Memory B cell (primary cell): Measurements from ENCODE around the gene AJAP1.

ENCODE experiments used
- ATAC-seq: fragments of 150-1000 bp; cut with Tn5 transposase; 2 replicates; pipeline ENCODE4 v1.10.0; 2021; ENCODE audit warnings: low read depth, mild to moderate bottlenecking, moderate library complexity
- DNase-seq, 2 donors: peaks; one replicate each; pipeline ENCODE4 v3.0.0; 2022; ENCODE audit warnings: low spot score in 2 of 2
- H3K27ac Mint-ChIP-seq: one replicate; pipeline ENCODE4 v1.8.0; 2022; ENCODE audit warnings: mild to moderate bottlenecking, moderate library complexity, mixed read lengths
- H3K27me3 Mint-ChIP-seq: one replicate; pipeline ENCODE4 v1.8.0; 2022; ENCODE audit warnings: mixed read lengths
- H3K36me3 Mint-ChIP-seq: one replicate; pipeline ENCODE4 v1.8.0; 2022; ENCODE audit warnings: mild to moderate bottlenecking, mixed read lengths
- H3K4me1 Mint-ChIP-seq: one replicate; pipeline ENCODE4 v1.8.0; 2022; ENCODE audit warnings: mixed read lengths
- H3K4me3 Mint-ChIP-seq: one replicate; pipeline ENCODE4 v1.8.0; 2022; ENCODE audit warnings: mild to moderate bottlenecking, moderate library complexity, mixed read lengths
- H3K9me3 Mint-ChIP-seq: one replicate; pipeline ENCODE4 v1.8.0; 2022; ENCODE audit warnings: mixed read lengths

Gene AJAP1

DNA sequence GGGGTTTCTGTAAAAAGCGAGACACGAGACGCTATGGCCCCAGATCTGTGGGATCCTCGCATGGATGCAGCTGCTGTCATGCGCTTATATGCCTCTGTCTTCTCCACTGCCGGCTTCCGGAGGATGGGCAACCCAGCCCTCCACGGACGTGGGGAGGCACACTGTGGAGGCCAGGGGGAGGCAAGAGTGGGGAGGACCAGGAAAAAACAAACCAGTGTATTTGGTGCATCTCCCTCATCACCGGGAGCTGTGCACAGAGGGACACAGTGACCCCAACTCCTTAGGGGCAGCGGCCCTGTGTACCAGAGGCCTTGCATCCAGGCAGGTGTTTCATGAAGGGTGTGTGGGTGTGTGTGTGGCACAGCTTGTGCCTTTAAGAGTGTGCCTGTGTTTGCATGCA lies 95.0 kb downstream of the AJAP1 start:
- peaks cover 2% of the 10 kb centered on the region for H3K4me1 Mint-ChIP-seq
- DNase-seq (no peak), ATAC-seq (no peak)
- H3K27me3 Mint-ChIP-seq: peaks cover 11% of the 10 kb centered on the region
- H3K27ac Mint-ChIP-seq: no peak overlapping the region
- peaks cover 2% of the 10 kb centered on the region for H3K36me3 Mint-ChIP-seq
- peaks cover 2% of the 10 kb centered on the region for H3K9me3 Mint-ChIP-seq
- no peak overlapping the region for H3K4me3 Mint-ChIP-seq

- Mint-ChIP-seq H3K9me3 (peaks cover 2% of the 10 kb centered on the region), H3K36me3 (peaks cover 2% of the 10 kb centered on the region), H3K27ac (no peak overlapping the region), H3K27me3 (peaks cover 11% of the 10 kb centered on the region), H3K4me1 (no peaks in the 10 kb centered on the region), H3K4me3 (no peak overlapping the region)
- ATAC-seq: no peak
- no peak for DNase-seq
Observed at GRCh38 chr1:4750177-4750576, 95.8 kb downstream of the AJAP1 start.

DNA sequence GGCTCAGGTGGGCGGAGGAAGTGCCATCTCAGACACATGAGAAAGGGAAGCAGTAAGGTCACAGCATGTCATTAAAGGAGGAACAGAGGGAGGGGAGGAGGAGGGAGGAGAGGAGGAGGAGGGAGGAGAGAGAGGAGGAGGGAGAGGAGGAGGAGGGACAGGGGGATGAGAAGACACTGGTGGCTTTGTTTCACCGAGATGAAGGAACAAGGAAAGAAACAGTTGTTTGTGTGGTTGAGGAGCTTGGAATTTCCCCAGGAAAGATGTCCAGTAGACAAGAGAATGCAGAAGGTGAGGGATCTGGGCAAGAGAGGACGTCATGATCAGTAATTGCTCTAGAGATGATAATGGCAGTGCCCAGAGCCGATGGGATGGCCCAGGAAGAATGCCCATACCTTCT lies 97.7 kb downstream of the AJAP1 start:
- H3K27ac Mint-ChIP-seq: no peak overlapping the region

GRCh38 chr1:4754816-4755215 lies 100.4 kb downstream of the AJAP1 start:
- Mint-ChIP-seq H3K27ac (no peak overlapping the region), H3K4me3 (no peak overlapping the region), H3K4me1 (no peaks in the 10 kb centered on the region), H3K27me3 (peaks cover 5% of the 10 kb centered on the region), H3K9me3 (peaks cover 6% of the 10 kb centered on the region), H3K36me3 (peaks cover 3% of the 10 kb centered on the region)
- ATAC-seq: no peak
- DNase-seq: no peak

More for the DNA sequence above, 97.7 kb downstream of the AJAP1 start:
- Mint-ChIP-seq H3K27me3 (peaks cover 13% of the 10 kb centered on the region), H3K4me3 (no peak overlapping the region), H3K36me3 (peaks cover 2% of the 10 kb centered on the region), H3K9me3 (peaks cover 2% of the 10 kb centered on the region), H3K4me1 (no peaks in the 10 kb centered on the region)
- no peak for ATAC-seq
- no peak for DNase-seq

DNA sequence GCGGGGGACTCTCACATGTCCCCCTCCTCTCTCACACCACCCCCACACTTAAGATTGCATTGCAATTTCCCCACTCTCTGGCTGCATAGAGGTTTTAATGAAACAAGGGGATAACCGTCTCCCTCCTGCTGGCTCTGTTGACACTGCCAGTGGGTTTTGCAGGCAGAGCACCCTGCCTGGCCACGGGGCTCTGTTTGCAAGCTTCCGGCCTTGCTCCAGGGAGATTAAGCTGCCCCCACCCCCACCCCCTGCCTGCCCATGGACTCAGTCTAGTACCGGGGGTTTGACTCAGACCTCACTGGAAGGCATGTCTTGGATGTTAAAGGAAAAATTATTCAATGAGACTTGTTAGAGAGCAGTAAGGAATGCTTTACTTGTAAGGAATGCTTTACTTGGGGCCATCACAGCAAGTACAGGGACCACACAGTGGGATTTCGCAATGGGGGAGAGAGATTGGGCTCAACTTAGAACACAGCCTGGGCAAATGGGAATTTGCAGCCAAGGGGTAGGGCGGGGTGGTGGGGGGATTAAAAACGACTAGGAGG lies 101.0 kb downstream of the AJAP1 start:
- peaks cover 5% of the 10 kb centered on the region for H3K27me3 Mint-ChIP-seq
- H3K9me3 Mint-ChIP-seq: peaks cover 6% of the 10 kb centered on the region
- peaks cover 3% of the 10 kb centered on the region for H3K36me3 Mint-ChIP-seq
- no peak overlapping the region for H3K27ac Mint-ChIP-seq
- H3K4me3 Mint-ChIP-seq: no peak overlapping the region
- H3K4me1 Mint-ChIP-seq: no peaks in the 10 kb centered on the region
- ATAC-seq: no peak
- no peak for DNase-seq

DNA sequence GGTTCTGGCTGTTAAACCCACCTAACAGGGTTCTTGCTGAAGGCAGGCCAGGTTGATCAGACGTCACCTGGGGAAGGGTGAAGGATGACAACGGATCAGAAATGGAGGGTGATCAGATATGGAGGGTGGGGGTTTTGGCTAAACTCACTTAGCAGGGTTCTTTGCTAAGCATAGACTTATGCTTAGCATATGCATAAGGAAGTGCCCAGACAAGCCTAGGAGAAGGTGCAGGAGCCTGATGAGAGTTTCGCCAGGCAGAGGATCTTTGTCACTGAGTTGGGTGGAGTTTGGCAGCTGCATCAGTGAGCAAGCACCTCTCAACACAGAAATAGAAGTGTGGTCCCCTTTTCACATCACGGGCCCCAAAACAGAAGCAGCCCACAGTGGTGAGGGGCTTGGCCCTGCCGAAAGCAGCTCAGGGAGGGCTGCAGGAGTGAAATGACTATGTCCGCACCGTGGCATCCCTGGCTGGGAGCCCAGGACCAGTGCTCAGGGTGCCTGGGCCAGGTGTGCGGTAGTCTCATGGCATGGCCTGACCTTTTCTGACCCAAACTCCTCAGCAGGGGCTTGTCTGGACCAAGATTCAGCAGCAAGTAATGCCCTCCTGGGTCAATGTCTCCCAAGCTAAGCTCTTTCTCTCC lies 101.6 kb downstream of the AJAP1 start:
- DNase-seq: no peak
- Mint-ChIP-seq H3K4me3 (no peak overlapping the region), H3K36me3 (peaks cover 3% of the 10 kb centered on the region), H3K27ac (no peak overlapping the region), H3K4me1 (no peaks in the 10 kb centered on the region), H3K27me3 (peaks cover 5% of the 10 kb centered on the region), H3K9me3 (peaks cover 6% of the 10 kb centered on the region)
- no peak for ATAC-seq

DNA sequence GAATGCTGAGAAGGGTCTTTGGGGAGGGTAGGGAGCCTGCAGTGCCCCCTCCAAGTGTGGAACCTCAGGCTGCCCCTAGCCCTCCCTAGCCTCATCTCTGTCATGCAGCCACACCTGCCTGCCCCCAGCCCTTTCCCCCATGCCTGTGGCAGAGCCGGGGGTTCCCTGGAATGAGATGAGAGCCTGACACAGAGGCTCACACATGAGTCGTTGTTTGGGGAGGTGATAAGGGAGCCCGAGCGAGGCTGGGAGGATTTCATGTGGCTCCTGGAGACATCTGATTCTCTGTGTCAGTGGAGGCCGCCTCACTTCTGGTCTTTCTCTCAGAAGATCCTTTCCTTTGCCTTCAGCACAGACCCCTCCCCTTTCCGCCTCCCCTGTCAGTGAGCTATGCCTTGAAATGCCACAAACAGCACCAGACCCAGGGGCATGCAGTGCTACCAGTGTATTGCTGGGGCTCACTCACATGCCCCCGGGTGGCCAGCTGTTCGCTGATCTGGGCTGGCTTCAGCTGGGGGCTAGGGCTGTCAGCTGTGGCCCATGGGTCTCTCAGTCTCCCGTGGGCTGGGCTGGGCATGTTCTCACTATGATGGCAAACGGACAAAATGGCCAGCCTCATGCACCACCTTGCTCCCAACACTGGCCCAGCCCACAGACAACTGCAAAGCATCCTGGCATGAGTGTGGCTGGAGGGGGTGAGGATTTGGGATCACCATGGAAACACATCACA lies 102.6 kb downstream of the AJAP1 start:
- no peak for ATAC-seq
- Mint-ChIP-seq H3K27ac (no peak overlapping the region), H3K4me3 (no peak overlapping the region), H3K27me3 (peaks cover 5% of the 10 kb centered on the region), H3K9me3 (peaks cover 6% of the 10 kb centered on the region), H3K36me3 (peaks cover 3% of the 10 kb centered on the region), H3K4me1 (no peaks in the 10 kb centered on the region)
- no peak for DNase-seq

DNA sequence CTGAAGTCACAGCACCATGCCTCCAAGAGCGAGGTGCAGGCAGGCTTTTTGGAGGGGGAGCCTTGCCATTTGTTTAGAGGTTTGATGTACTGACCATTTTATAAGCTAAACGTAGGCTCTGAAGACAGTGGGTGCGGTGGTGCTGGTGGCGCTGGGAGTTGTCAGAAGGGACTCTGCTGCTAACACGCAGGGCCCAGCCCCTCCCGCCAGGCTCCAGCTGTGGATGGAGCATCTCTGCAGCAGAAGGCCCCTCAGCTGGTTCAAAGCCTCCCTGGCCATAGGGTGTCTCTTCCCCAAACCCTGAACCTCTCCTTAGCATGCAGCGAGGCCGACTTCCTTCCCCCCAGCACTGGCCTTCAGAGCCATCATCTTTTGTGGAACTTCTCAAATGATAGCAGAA lies 105.3 kb downstream of the AJAP1 start:
- no peaks in the 10 kb centered on the region for H3K4me1 Mint-ChIP-seq
- no peak overlapping the region for H3K27ac Mint-ChIP-seq
- ATAC-seq (no peak), DNase-seq (no peak)
- peaks cover 2% of the 10 kb centered on the region for H3K36me3 Mint-ChIP-seq
- no peak overlapping the region for H3K4me3 Mint-ChIP-seq
- peaks cover 7% of the 10 kb centered on the region for H3K27me3 Mint-ChIP-seq
- peaks cover 4% of the 10 kb centered on the region for H3K9me3 Mint-ChIP-seq

- no peak for ATAC-seq
- Mint-ChIP-seq H3K36me3 (peaks cover 2% of the 10 kb centered on the region), H3K27me3 (peaks cover 7% of the 10 kb centered on the region), H3K9me3 (peaks cover 4% of the 10 kb centered on the region), H3K4me3 (no peak overlapping the region), H3K4me1 (no peaks in the 10 kb centered on the region), H3K27ac (no peak overlapping the region)
- no peak for DNase-seq
Observed at GRCh38 chr1:4760088-4760487, 105.7 kb downstream of the AJAP1 start.

GRCh38 chr1:4761324-4761723 lies 106.9 kb downstream of the AJAP1 start:
- peaks cover 6% of the 10 kb centered on the region for H3K27me3 Mint-ChIP-seq
- peaks cover 2% of the 10 kb centered on the region for H3K36me3 Mint-ChIP-seq
- H3K27ac Mint-ChIP-seq: no peak overlapping the region
- DNase-seq (no peak), ATAC-seq (no peak)
- H3K4me1 Mint-ChIP-seq: no peaks in the 10 kb centered on the region
- H3K4me3 Mint-ChIP-seq: no peak overlapping the region
- H3K9me3 Mint-ChIP-seq: peaks cover 4% of the 10 kb centered on the region

GRCh38 chr1:4762146-4762545 lies 107.7 kb downstream of the AJAP1 start:
- H3K4me1 Mint-ChIP-seq: no peaks in the 10 kb centered on the region
- ATAC-seq: no peak
- peaks cover 4% of the 10 kb centered on the region for H3K9me3 Mint-ChIP-seq
- peaks cover 6% of the 10 kb centered on the region for H3K27me3 Mint-ChIP-seq
- H3K36me3 Mint-ChIP-seq: peaks cover 2% of the 10 kb centered on the region
- H3K27ac Mint-ChIP-seq: no peak overlapping the region
- DNase-seq: no peak
- H3K4me3 Mint-ChIP-seq: no peak overlapping the region

- no peak overlapping the region for H3K4me3 Mint-ChIP-seq
Observed at GRCh38 chr1:4767308-4767707, 112.9 kb downstream of the AJAP1 start.

DNA sequence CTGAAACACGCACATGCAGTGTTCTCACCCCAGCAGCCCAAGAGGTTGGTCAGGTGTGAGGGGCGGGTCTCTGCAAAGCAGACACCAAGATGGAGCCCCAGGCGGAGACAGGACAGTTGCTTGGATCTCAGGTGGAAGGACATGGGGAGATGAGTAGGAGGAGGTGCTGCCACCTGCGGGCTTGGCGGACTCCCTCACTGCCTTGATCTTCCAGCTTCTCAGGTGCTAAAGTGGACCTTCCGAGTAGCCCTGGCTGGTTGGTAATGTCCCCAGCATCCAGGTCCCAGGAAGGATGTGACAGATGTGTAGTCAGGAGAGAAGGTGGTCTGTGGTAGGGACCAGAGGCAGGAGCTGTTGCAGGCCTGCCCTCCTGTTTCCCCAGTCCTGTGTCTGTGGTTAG lies 114.1 kb downstream of the AJAP1 start:
- no peaks in the 10 kb centered on the region for H3K4me1 Mint-ChIP-seq
- DNase-seq: no peak
- no peak for ATAC-seq
- peaks cover 3% of the 10 kb centered on the region for H3K27me3 Mint-ChIP-seq
- no peak overlapping the region for H3K27ac Mint-ChIP-seq
- no peaks in the 10 kb centered on the region for H3K36me3 Mint-ChIP-seq
- no peaks in the 10 kb centered on the region for H3K9me3 Mint-ChIP-seq
- no peak overlapping the region for H3K4me3 Mint-ChIP-seq

More at GRCh38 chr1:4767308-4767707, 112.9 kb downstream of the AJAP1 start:
- Mint-ChIP-seq H3K9me3 (no peaks in the 10 kb centered on the region), H3K27me3 (peaks cover 3% of the 10 kb centered on the region), H3K4me1 (no peaks in the 10 kb centered on the region), H3K27ac (no peak overlapping the region), H3K36me3 (no peaks in the 10 kb centered on the region)
- ATAC-seq: no peak
- no peak for DNase-seq

- DNase-seq: no peak
- H3K36me3 Mint-ChIP-seq: no peaks in the 10 kb centered on the region
- no peak for ATAC-seq
- no peaks in the 10 kb centered on the region for H3K9me3 Mint-ChIP-seq
- no peak overlapping the region for H3K27ac Mint-ChIP-seq
- no peaks in the 10 kb centered on the region for H3K27me3 Mint-ChIP-seq
- H3K4me3 Mint-ChIP-seq: no peak overlapping the region
- no peaks in the 10 kb centered on the region for H3K4me1 Mint-ChIP-seq
Observed at GRCh38 chr1:4769516-4770280, 115.3 kb downstream of the AJAP1 start.
